ENCODE data around the gene CDX1. TPM values are rescaled to one million over a fixed set of nuclear protein-coding genes. Genes with fewer than 3 reads are reported as not detected.

The CDX1 gene
- total RNA-seq, 1 donor from 2014 or later: 0.43 TPM

DNA sequence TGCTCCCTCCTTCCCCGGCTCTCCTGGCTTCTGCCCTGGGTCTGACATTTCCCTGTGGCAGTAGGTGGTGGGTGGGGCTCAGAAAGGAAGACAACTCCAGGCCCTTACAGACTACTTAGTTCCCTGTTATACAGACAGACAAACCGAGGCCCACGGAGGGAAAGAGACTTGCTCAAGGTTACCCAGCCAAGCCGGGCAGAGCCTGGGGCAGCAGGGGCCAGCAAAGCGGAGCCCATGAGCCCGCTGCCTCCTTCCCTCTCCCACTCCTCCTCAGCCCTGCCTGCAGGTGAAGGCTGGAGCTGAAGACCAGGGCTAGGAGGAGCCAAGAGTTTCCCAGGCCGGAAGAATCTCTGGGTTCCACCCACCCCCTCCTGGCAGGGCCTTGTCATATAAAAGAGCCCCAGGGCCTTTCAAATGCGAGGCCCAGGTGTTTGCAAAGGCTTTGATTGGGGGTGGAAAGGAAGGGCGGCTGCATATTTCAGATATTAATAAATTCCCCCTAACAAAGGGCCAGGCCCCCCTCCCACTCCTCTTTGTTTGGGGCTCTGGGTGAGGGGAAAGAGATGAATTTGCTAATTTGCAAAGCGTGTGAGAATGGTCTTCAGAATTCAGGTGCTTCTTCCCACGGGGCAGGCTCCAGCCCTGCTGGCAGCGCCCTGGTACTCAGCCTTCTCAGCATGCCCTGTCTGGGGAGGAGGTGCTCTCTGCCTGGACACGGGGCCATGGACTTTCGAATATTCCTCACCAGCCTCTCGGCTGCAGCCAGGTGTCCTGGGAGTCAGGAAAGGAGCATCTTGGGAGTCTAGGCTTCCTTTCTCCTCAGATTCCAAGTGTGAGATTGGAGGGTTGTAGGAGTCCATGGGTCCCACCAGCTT is 44.8 kb downstream of the CDX1 start:
- DNase-seq (ENCODE audit: low spot score, unreplicated experiment): no peak
- no peaks in the 10 kb centered on the region for H3K9me3 Mint-ChIP-seq (ENCODE audit: low read depth)
- no peak overlapping the region for H3K27ac Mint-ChIP-seq
- no peak overlapping the region for H3K4me3 Mint-ChIP-seq (ENCODE audit: low read depth)
- H3K27me3 Mint-ChIP-seq: peaks cover 16% of the 10 kb centered on the region
- TF ChIP-seq, protein P1, sequence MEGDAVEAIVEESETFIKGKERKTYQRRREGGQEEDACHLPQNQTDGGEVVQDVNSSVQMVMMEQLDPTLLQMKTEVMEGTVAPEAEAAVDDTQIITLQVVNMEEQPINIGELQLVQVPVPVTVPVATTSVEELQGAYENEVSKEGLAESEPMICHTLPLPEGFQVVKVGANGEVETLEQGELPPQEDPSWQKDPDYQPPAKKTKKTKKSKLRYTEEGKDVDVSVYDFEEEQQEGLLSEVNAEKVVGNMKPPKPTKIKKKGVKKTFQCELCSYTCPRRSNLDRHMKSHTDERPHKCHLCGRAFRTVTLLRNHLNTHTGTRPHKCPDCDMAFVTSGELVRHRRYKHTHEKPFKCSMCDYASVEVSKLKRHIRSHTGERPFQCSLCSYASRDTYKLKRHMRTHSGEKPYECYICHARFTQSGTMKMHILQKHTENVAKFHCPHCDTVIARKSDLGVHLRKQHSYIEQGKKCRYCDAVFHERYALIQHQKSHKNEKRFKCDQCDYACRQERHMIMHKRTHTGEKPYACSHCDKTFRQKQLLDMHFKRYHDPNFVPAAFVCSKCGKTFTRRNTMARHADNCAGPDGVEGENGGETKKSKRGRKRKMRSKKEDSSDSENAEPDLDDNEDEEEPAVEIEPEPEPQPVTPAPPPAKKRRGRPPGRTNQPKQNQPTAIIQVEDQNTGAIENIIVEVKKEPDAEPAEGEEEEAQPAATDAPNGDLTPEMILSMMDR (IDR thresholded peaks at IDR 0.05; ENCODE audit: unreplicated experiment): no peak
- no peaks in the 10 kb centered on the region for H3K36me3 Mint-ChIP-seq (ENCODE audit: insufficient read depth)
- peaks cover 5% of the 10 kb centered on the region for H3K4me1 Mint-ChIP-seq (ENCODE audit: low read depth)

GRCh38 chr5:150213530-150213929 is 47.0 kb downstream of the CDX1 start:
- H3K27me3 Mint-ChIP-seq: peaks cover 29% of the 10 kb centered on the region
- no peak for DNase-seq (ENCODE audit: low spot score, unreplicated experiment)
- H3K9me3 Mint-ChIP-seq (ENCODE audit: low read depth): no peaks in the 10 kb centered on the region
- H3K4me3 Mint-ChIP-seq (ENCODE audit: low read depth): no peak overlapping the region
- no peak overlapping the region for H3K27ac Mint-ChIP-seq
- H3K36me3 Mint-ChIP-seq (ENCODE audit: insufficient read depth): no peaks in the 10 kb centered on the region
- TF ChIP-seq, protein P1 (IDR thresholded peaks at IDR 0.05; ENCODE audit: unreplicated experiment): no peak
- H3K4me1 Mint-ChIP-seq (ENCODE audit: low read depth): peaks cover 7% of the 10 kb centered on the region

DNA sequence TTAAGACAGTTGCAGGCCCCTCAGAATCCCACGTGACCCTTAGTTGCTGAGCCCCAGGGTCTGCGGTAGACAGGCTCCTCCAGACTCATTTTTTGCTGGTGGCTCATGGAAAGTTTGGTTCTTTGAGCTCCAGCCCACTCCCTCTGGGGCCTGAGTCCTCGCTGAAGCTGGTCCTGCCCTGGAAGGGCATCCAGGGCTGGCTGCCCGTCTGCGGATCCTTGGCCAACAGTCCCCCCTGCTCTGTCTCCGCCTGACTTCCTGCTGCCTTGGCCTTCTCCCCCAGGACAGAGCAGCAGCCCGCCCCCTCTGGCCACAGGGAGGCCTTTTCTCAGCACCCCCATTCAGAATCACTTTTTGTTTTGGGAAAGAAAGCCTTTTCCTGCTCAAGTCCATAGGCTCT is 47.7 kb downstream of the CDX1 start:
- H3K36me3 Mint-ChIP-seq (ENCODE audit: insufficient read depth): no peaks in the 10 kb centered on the region
- H3K9me3 Mint-ChIP-seq (ENCODE audit: low read depth): no peaks in the 10 kb centered on the region
- no peak for DNase-seq (ENCODE audit: low spot score, unreplicated experiment)
- H3K27ac Mint-ChIP-seq: no peak overlapping the region
- no peak overlapping the region for H3K4me3 Mint-ChIP-seq (ENCODE audit: low read depth)
- TF ChIP-seq, protein P1 (IDR thresholded peaks at IDR 0.05; ENCODE audit: unreplicated experiment): no peak
- peaks cover 7% of the 10 kb centered on the region for H3K4me1 Mint-ChIP-seq (ENCODE audit: low read depth)
- peaks cover 29% of the 10 kb centered on the region for H3K27me3 Mint-ChIP-seq

GRCh38 chr5:150215979-150216944 is 49.7 kb downstream of the CDX1 start:
- Mint-ChIP-seq H3K36me3 (ENCODE audit: insufficient read depth) (no peaks in the 10 kb centered on the region), H3K27ac (no peak overlapping the region), H3K27me3 (peaks cover 34% of the 10 kb centered on the region), H3K9me3 (ENCODE audit: low read depth) (no peaks in the 10 kb centered on the region), H3K4me3 (ENCODE audit: low read depth) (no peak overlapping the region), H3K4me1 (ENCODE audit: low read depth) (peaks cover 7% of the 10 kb centered on the region)
- TF ChIP-seq, protein P1 (IDR thresholded peaks at IDR 0.05; ENCODE audit: unreplicated experiment): no peak
- DNase-seq (ENCODE audit: low spot score, unreplicated experiment): no peak

DNA sequence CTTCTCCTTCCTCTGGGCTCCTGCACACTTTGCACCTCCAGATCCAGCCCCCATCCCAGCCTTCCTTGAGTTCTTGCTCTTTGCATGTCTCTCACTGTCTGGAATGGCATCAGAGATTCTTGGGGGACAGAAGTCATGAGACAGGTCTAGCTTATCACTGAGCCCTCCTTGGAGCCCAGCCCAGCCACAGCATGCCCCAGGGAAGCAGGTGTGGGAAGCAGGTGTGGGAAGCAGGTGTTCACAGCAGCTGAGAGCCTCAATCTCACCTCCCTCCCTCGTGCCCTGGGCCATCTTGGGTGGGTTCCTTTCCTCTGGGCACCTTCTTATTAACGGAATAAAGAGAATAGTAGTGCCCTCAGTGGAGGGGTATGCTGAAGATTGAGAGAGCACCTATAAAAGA is 50.5 kb downstream of the CDX1 start:
- DNase-seq (ENCODE audit: low spot score, unreplicated experiment): no peak
- peaks cover 6% of the 10 kb centered on the region for H3K4me1 Mint-ChIP-seq (ENCODE audit: low read depth)
- no peaks in the 10 kb centered on the region for H3K9me3 Mint-ChIP-seq (ENCODE audit: low read depth)
- peaks cover 38% of the 10 kb centered on the region for H3K27me3 Mint-ChIP-seq
- H3K4me3 Mint-ChIP-seq (ENCODE audit: low read depth): no peak overlapping the region
- peak overlapping the region; percentile 11 for H3K27ac Mint-ChIP-seq
- TF ChIP-seq, protein P1 (IDR thresholded peaks at IDR 0.05; ENCODE audit: unreplicated experiment): no peak
- H3K36me3 Mint-ChIP-seq (ENCODE audit: insufficient read depth): no peaks in the 10 kb centered on the region

Data from progenitor cell of endocrine pancreas (in vitro differentiated cells).